Progenitor cell of endocrine pancreas (in vitro differentiated cells): ENCODE measurements around the gene TRIM47. TPM values are rescaled to one million over a fixed set of nuclear protein-coding genes. Genes with fewer than 3 reads are reported as not detected.

ENCODE experiments used
- DNase-seq: peaks from one replicate; pipeline ENCODE4 v3.0.0; 2021; ENCODE audit warnings: low spot score; ENCODE audit not compliant: unreplicated experiment
- H3K27ac Mint-ChIP-seq: 2 replicates; pipeline ENCODE4 v1.8.0; 2021; ENCODE audit warnings: mild to moderate bottlenecking, moderate library complexity, mixed read lengths
- H3K27me3 Mint-ChIP-seq: 2 replicates; pipeline ENCODE4 v1.8.0; 2021; ENCODE audit warnings: mixed read lengths
- H3K36me3 Mint-ChIP-seq: 2 replicates; pipeline ENCODE4 v1.8.0; 2022; ENCODE audit warnings: mixed read lengths; ENCODE audit not compliant: insufficient read depth
- H3K4me1 Mint-ChIP-seq: 2 replicates; pipeline ENCODE4 v1.8.0; 2021; ENCODE audit warnings: low read depth, mixed read lengths
- H3K4me3 Mint-ChIP-seq: 2 replicates; pipeline ENCODE4 v1.8.0; 2021; ENCODE audit warnings: low read depth, mild to moderate bottlenecking, moderate library complexity, mixed read lengths
- H3K9me3 Mint-ChIP-seq: 2 replicates; pipeline ENCODE4 v1.8.0; 2021; ENCODE audit warnings: low read depth, mixed read lengths
- CTCF ChIP-seq: fragments of 200-600 bp; sonication (generic); IDR thresholded peaks from one replicate; pipeline ENCODE4 v1.5.0; 2021; ENCODE audit warnings: antibody characterized with exemption, mild to moderate bottlenecking; ENCODE audit not compliant: unreplicated experiment
- long read RNA-seq: library from polyadenylated mRNA; unstranded; transcript quantifications from one replicate; pipeline ENCODE4 v2.0.0, GENCODE V29; 2020
- total RNA-seq: library from RNA; stranded (reverse); gene quantifications from 2 replicates; pipeline ENCODE4 v1.2.1, GENCODE V29; 2021

Gene TRIM47, protein sequence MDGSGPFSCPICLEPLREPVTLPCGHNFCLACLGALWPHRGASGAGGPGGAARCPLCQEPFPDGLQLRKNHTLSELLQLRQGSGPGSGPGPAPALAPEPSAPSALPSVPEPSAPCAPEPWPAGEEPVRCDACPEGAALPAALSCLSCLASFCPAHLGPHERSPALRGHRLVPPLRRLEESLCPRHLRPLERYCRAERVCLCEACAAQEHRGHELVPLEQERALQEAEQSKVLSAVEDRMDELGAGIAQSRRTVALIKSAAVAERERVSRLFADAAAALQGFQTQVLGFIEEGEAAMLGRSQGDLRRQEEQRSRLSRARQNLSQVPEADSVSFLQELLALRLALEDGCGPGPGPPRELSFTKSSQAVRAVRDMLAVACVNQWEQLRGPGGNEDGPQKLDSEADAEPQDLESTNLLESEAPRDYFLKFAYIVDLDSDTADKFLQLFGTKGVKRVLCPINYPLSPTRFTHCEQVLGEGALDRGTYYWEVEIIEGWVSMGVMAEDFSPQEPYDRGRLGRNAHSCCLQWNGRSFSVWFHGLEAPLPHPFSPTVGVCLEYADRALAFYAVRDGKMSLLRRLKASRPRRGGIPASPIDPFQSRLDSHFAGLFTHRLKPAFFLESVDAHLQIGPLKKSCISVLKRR
- total RNA-seq = 0.42 and 1.0 TPM in 2 replicates
- long read RNA-seq = 0 reads

GRCh38 chr17:75878174-75878998 is at the start of gene TRIM47:
Gene TRIM47, minus strand, starts transcription at chr17:75878581. Its CDS starts 33 bp downstream, at chr17:75878548.
- Mint-ChIP-seq H3K9me3 (no peaks in the 10 kb centered on the region), H3K4me1 (peaks cover 2% of the 10 kb centered on the region), H3K36me3 (no peaks in the 10 kb centered on the region), H3K27me3 (peaks cover 61% of the 10 kb centered on the region), H3K27ac (no peak within 1 kb of the TSS), H3K4me3 (peak within 1 kb of the TSS; percentile 40)
- no peak for TF ChIP-seq CTCF
- DNase-seq = no peak

GRCh38 chr17:75927286-75927922 is 49.0 kb upstream of the TRIM47 start:
- Mint-ChIP-seq H3K27ac (no peak overlapping the region), H3K27me3 (no peaks in the 10 kb centered on the region), H3K4me3 (no peak overlapping the region), H3K36me3 (no peaks in the 10 kb centered on the region), H3K9me3 (no peaks in the 10 kb centered on the region), H3K4me1 (no peaks in the 10 kb centered on the region)
- no peak for DNase-seq
- TF ChIP-seq CTCF = peak; percentile 51

DNA sequence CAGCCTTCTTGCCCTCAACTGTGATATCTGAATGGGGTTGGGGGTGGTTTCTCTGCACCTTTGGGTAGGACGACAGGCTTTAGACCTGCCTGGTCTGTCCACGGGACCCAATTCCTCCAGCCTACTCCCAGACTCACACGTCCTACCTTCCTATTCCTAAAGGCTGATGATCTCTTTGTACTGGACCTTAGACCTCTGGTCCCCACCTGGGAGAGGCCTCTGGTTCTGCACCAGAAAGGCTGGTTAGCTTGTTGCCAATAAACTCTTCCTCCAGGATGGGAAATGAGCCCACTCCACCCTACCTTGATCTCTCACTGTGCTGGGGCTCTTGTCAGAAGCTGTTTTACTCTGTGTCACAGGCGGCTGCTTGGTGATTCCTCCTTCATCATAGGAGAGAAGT is 48.1 kb upstream of the TRIM47 start:
- no peak for TF ChIP-seq CTCF
- H3K36me3 Mint-ChIP-seq = no peaks in the 10 kb centered on the region
- DNase-seq = no peak
- no peaks in the 10 kb centered on the region for H3K9me3 Mint-ChIP-seq
- no peak overlapping the region for H3K4me3 Mint-ChIP-seq
- no peaks in the 10 kb centered on the region for H3K4me1 Mint-ChIP-seq
- H3K27me3 Mint-ChIP-seq = no peaks in the 10 kb centered on the region
- peak overlapping the region; percentile 78 for H3K27ac Mint-ChIP-seq

DNA sequence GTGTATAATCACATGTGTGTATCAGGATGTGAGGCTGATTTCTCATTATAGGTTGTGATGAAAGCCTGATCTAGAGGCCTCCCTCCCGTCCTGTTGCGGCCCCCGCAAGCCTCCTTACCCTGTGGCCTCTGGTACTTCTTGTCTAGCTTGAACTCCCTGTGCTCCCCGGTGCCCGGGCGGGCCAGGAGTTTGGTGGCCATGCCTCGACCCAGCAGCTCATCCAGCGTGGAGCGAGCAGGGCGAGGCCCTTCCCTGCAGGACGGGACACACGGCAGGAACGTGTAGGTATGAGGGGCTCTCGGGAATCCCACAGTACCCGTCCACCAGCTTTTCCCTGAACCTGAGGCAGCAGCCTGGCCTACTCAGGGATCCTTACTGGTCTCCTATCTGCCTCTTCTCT is 47.5 kb upstream of the TRIM47 start:
- Mint-ChIP-seq H3K9me3 (no peaks in the 10 kb centered on the region), H3K36me3 (no peaks in the 10 kb centered on the region), H3K27me3 (no peaks in the 10 kb centered on the region), H3K4me3 (no peak overlapping the region), H3K27ac (no peak overlapping the region), H3K4me1 (no peaks in the 10 kb centered on the region)
- no peak for TF ChIP-seq CTCF
- no peak for DNase-seq

DNA sequence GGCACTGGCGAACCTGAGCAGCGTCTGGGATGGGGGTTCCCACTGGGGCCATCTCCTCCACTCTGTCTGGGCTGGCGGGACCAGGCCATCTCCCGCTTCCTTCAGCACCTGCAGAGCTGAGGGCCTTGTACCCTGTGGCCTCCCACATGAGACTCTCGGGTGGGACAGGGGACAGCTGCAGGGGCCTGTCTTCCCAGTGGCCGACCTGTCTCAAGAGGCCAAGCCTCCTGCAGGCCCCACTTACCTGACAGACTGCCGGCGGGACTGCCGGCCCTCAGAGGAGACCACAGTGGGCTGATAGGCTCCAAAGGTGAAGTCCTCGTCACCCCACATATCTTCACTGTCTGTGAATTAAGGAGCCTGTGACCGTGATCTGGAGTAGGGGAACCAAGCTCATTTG is 46.7 kb upstream of the TRIM47 start:
- no peak overlapping the region for H3K27ac Mint-ChIP-seq
- no peaks in the 10 kb centered on the region for H3K9me3 Mint-ChIP-seq
- no peaks in the 10 kb centered on the region for H3K27me3 Mint-ChIP-seq

More for the DNA sequence above, 46.7 kb upstream of the TRIM47 start:
- H3K36me3 Mint-ChIP-seq = no peaks in the 10 kb centered on the region
- DNase-seq = no peak
- no peak for TF ChIP-seq CTCF
- no peak overlapping the region for H3K4me3 Mint-ChIP-seq
- H3K4me1 Mint-ChIP-seq = no peaks in the 10 kb centered on the region
